Hair follicular keratinocyte (primary cell): ENCODE results near the gene LSM8. TPM values are rescaled to one million over a fixed set of nuclear protein-coding genes. Genes with fewer than 3 reads are reported as not detected.

ENCODE experiments used
- total RNA-seq: library from RNA; depleted of rRNA; stranded (reverse); fragments of >200 nt; gene quantifications from 2 replicates; pipeline ENCODE4 v1.2.3, GENCODE V29; 2015

LSM8 gene
- total RNA-seq = 23.7 and 35.8 TPM in 2 replicates

DNA sequence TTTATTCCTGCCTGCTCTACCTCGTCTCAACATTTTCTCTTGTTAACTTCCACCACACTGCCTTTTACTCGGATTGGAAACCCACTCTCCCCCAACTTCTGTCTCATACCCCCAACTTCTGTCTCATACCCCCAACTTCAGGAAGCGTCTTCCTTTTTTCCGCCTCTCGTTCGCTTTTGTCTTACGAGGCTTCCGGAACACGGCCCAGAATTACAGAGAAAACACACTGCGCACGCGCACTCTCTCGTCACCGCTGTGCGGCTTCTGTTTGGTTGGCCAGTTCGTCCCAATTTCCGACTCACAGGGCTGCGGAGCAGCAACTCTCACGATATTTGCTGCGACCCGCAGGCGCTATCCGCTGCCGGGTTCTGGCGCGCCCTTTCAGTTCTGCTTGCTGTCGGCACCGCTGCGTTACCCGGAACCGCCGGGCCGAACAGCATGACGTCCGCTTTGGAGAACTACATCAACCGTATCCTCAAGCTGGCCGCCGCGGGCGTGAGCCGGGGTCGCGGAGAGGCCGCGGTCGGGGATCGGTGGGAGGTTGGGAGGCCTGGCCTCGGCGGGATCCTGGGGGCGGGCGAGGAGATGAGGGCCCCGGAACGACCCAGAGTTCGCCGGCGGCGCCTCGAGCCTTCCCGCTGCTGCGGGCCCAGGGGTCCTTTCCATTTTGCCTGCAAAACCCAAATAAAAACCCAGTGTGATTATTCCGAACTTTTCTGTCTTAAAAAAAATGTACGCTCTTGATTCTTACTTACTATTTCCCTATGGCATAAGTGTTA is at the start of gene LSM8:
Gene LSM8, plus strand, starts transcription at position 379 of the 779 bp plus-strand sequence. Its CDS starts 60 bp downstream, at position 439.

DNA sequence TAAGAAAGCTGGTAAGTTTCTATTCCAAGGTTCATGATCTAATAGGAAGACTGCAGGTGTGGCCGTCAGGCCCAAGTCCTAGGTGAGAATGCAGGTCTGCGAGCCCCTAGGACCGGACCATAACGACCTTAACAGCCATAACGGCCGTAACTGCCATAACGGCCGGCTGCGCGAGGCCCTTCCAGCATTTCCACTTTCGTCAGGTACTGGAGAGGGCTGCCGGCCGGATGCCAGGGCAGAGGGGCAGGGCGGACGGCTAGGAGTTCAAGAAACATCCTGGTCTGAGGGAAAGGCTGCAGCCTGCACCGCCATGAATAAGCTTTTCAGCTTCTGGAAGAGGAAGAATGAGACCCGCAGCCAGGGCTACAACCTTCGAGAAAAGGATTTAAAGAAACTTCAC is 40.6 kb downstream of the LSM8 start, which contains the start of gene ANKRD7:
Gene ANKRD7, plus strand, starts transcription at position 184 of the 400 bp plus-strand sequence. Its CDS starts 127 bp downstream, at position 311.

Other genes starting within 250 kb of the LSM8 start
- gene ANKRD7, start 40.5 kb downstream of the LSM8 start, total RNA-seq = 0.61 and 1.4 TPM in 2 replicates